ENCODE results near the gene COG4. TPM values are rescaled to one million over a fixed set of nuclear protein-coding genes. Genes with fewer than 3 reads are reported as not detected.
"Not testable (repeated sequence)": the region's sequence is repeated elsewhere in the genome, so short reads cannot be mapped to it uniquely, and the experiment has no call there.

Gene COG4
- polyA plus RNA-seq, 2 of the 4 experiments (the other 2 are of a cell fraction) = 42.7 to 48.2 TPM

GRCh38 chr16:70453117-70453891, 70.0 kb downstream of the COG4 start (continued):
- TF ChIP-seq, protein P1, sequence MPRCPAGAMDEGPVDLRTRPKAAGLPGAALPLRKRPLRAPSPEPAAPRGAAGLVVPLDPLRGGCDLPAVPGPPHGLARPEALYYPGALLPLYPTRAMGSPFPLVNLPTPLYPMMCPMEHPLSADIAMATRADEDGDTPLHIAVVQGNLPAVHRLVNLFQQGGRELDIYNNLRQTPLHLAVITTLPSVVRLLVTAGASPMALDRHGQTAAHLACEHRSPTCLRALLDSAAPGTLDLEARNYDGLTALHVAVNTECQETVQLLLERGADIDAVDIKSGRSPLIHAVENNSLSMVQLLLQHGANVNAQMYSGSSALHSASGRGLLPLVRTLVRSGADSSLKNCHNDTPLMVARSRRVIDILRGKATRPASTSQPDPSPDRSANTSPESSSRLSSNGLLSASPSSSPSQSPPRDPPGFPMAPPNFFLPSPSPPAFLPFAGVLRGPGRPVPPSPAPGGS (IDR thresholded peaks at IDR 0.05) = no peak
- TF ChIP-seq BHLHE40 (IDR thresholded peaks at IDR 0.05; ENCODE audit: low read depth, low read length) (no peak), NR3C1 (IDR thresholded peaks at IDR 0.05) (no peak)
- TF ChIP-seq, protein P2, sequence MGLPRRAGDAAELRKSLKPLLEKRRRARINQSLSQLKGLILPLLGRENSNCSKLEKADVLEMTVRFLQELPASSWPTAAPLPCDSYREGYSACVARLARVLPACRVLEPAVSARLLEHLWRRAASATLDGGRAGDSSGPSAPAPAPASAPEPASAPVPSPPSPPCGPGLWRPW (IDR thresholded peaks at IDR 0.05) = no peak

DNA sequence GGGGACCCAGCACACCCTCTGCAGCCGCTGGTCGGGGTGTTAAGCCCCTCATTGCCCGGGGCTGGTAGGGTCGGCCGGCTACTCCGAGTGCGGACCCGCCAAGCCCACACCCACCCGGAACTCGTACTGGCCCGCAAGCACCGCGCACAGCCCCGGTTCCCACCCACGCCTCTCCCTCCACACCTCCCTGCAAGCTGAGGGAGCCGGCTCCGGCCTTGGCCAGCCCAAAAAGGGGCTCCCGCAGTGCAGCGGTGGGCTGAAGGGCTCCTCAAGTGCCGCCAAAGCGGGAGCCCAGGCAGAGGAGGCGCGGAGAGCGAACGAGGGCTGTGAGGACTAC, 72.4 kb downstream of the COG4 start:
- H3K4me2 ChIP-seq; H3K9me3 ChIP-seq; DNase-seq (ENCODE audit: low read depth in 1 of 2, low spot score in 1 of 2); FAIRE-seq; H3K4me3 ChIP-seq; POLR2A ChIA-PET; H3K27ac ChIP-seq; ATAC-seq: not testable (repeated sequence)
- 95% methylated on average over 17 of the region's 25 CpGs for WGBS (ENCODE audit: missing lambda C conversion rate)
- peaks cover 12% of the 10 kb centered on the region; the same call in 2 of the 3 replicates for H3K4me1 ChIP-seq
- CTCF ChIA-PET = interaction anchor here (1.8 kb wide), 1 partner anchor 19 kb away, joined by 4 read pairs; no protein-coding TSS in a partner anchor

DNA sequence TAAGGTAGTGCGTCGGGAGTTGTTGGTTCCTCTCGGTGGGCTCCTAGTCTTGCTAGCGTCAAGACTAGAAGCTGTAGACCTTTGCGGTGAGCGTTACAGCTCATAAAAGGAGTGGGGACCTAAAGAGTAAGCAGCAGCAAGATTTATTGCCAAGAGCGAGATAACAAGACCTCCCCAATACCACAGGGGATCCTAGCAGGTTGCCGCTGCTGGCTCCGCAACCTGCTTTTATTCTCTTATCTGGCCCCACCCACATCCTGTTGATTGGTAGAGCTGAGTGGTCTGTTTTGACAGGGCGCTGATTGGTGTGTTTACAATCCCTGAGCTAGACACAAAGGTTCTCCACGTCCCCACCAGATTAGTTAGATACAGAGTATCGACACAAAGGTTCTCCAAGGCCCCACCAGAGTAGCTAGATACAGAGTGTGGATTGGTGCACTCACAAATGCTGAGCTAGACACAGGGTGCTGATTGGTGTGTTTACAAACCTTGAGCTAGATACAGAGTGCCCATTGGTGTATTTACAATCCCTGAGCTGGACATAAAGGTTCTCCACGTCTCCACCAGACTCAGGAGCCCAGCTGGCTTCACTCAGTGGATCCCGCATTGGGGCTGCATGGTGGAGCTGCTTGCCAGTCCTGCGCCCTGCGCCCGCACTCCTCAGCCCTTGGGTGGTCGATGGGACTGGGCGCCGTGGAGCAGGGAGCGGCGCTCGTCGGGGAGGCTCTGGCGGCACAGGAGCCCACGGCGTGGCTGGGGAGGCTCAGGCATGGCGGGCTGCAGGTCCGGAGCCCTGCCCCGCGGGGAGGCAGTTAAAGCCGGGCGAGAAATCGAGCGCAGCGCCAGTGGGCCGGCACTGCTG, 73.0 kb downstream of the COG4 start:
- H3K27ac ChIP-seq; POLR2A ChIA-PET; H3K4me1 ChIP-seq; H3K9me3 ChIP-seq; H3K4me3 ChIP-seq; FAIRE-seq; DNase-seq (ENCODE audit: low read depth in 1 of 2, low spot score in 1 of 2); ATAC-seq; H3K4me2 ChIP-seq: not testable (repeated sequence)
- 92% methylated on average over 27 of the region's 37 CpGs for WGBS (ENCODE audit: missing lambda C conversion rate)
- CTCF ChIA-PET = interaction anchor here (1.8 kb wide), 1 partner anchor 18 kb away, joined by 4 read pairs; no protein-coding TSS in a partner anchor

- H3K4me3 ChIP-seq = no peak overlapping the region
- no peak for TF ChIP-seq CBX2 (IDR thresholded peaks at IDR 0.05; ENCODE audit: borderline replicate concordance, low read depth)
- no peak for TF ChIP-seq FOSL2 (IDR thresholded peaks at IDR 0.05)
- no peak for TF ChIP-seq FOSL2 (CRISPR knock-in tag; IDR thresholded peaks at IDR 0.05)
- TF ChIP-seq, protein P3, sequence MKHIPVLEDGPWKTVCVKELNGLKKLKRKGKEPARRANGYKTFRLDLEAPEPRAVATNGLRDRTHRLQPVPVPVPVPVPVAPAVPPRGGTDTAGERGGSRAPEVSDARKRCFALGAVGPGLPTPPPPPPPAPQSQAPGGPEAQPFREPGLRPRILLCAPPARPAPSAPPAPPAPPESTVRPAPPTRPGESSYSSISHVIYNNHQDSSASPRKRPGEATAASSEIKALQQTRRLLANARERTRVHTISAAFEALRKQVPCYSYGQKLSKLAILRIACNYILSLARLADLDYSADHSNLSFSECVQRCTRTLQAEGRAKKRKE (CRISPR knock-in tag; IDR thresholded peaks at IDR 0.05; ENCODE audit: low read depth) = no peak
- TF ChIP-seq TP53 (CRISPR knock-in tag; IDR thresholded peaks at IDR 0.05) = no peak
- no peak for TF ChIP-seq REST (IDR thresholded peaks at IDR 0.05)
- TF ChIP-seq, protein P4, sequence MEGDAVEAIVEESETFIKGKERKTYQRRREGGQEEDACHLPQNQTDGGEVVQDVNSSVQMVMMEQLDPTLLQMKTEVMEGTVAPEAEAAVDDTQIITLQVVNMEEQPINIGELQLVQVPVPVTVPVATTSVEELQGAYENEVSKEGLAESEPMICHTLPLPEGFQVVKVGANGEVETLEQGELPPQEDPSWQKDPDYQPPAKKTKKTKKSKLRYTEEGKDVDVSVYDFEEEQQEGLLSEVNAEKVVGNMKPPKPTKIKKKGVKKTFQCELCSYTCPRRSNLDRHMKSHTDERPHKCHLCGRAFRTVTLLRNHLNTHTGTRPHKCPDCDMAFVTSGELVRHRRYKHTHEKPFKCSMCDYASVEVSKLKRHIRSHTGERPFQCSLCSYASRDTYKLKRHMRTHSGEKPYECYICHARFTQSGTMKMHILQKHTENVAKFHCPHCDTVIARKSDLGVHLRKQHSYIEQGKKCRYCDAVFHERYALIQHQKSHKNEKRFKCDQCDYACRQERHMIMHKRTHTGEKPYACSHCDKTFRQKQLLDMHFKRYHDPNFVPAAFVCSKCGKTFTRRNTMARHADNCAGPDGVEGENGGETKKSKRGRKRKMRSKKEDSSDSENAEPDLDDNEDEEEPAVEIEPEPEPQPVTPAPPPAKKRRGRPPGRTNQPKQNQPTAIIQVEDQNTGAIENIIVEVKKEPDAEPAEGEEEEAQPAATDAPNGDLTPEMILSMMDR (IDR thresholded peaks at IDR 0.05) = no peak
- no peak for TF ChIP-seq HEYL (CRISPR knock-in tag; IDR thresholded peaks at IDR 0.05)
- TF ChIP-seq ZSCAN20 (CRISPR knock-in tag; IDR thresholded peaks at IDR 0.05) = no peak
- no peak for TF ChIP-seq SMC3 (IDR thresholded peaks at IDR 0.05)
- no peak for TF ChIP-seq FOXS1 (CRISPR knock-in tag; IDR thresholded peaks at IDR 0.05)
- H3K9me3 ChIP-seq = no peaks in the 10 kb centered on the region
- ChIA-PET POLR2A (no interaction called here), CTCF (no interaction called here)
- 0 out of 3 replicates have a peak, but pooled peaks cover 5% of the 10 kb centered on the region for H3K4me1 ChIP-seq
- ATAC-seq (no peak), DNase-seq (ENCODE audit: low read depth in 1 of 2, low spot score in 1 of 2) (no peak), FAIRE-seq (no peak)
- no peak overlapping the region for H3K27ac ChIP-seq
- no peak overlapping the region for H3K4me2 ChIP-seq
- WGBS (ENCODE audit: missing lambda C conversion rate) = 85% methylated on average over 6 of the region's 6 CpGs
Observed at GRCh38 chr16:70448075-70448474, 75.3 kb downstream of the COG4 start.

Data from A549 (cell line).